T-helper 1 cell treated with Interleukin-12 subunit alpha and Interleukin-12 subunit beta and Interleukin-4 antibody, amounts not matched to agents 30 ng/mL and 1 ng/mL, for 36 hours (primary cell): ENCODE results near the gene HNRNPK. TPM values are rescaled to one million over a fixed set of nuclear protein-coding genes. Genes with fewer than 3 reads are reported as not detected.

Experiments
- intact Hi-C: fragments of 100-400 bp; cut with micrococcal nuclease; formaldehyde crosslinking; loops from one replicate; pipeline ENCODE4 v1.15.1; 2024
- total RNA-seq: library from RNA; stranded (reverse); gene quantifications from 2 replicates; pipeline ENCODE4 v1.2.3, GENCODE V29; 2022

The HNRNPK gene
- 722 and 731 TPM in 2 replicates for total RNA-seq

DNA sequence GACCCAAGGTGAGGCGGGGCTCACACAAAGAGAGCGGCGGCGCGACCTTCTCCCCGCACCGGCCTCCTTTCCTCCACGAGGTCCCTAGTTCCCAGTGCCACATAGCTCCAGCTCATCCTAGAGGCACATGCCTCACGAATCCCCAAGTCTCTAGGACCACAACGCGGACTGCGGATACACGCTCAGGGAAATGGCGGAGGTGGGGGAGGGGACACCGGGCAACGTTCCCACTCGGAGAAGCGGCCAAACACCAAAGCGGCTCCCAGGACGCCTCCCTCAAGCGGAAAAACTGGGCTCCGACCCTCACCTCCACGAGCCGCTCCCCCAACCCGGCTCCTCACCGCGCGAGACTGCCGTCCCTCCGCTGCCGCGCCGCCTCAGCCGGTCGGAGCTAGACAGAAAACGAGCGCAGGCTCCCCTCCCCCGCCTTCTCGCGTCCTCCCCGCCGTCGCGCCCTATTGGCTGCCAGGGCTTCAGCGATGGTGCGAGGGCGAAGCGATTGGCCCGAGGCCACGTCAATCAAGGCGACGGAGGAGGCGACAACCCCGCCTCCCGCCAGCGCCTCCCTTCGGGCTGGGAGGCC, at the start of gene HNRNPK:
Gene HNRNPK, minus strand, starts transcription at position 404 of the 583 bp plus-strand sequence. CDS start 1,963 bp downstream, outside the sequence.
- intact Hi-C loops = loop anchor here (1.0 to 5.0 kb wide), 15 partner anchors 22 to 1960 kb away; partner anchors contain the start of genes GKAP1 and KIF27

DNA sequence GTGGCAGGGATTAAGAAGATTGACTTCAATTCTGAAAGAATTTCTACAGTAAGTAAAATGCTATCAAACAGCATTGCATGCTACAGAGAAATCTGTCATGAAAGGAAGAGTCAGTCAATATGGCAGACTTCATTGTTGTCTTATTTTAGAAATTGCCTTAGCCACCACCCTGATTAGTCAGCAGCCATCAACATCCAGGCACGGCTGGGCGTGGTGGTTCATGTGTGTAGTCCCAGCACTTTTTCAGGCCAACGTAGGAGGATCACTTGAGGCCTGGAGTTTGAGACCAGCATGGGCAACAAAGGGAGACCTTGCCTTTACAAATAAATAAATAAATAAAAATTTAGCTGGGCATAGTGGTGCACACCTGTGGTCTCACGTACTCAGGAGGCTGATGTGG, 47.2 kb upstream of the HNRNPK start:
- intact Hi-C loops = no loop called here

DNA sequence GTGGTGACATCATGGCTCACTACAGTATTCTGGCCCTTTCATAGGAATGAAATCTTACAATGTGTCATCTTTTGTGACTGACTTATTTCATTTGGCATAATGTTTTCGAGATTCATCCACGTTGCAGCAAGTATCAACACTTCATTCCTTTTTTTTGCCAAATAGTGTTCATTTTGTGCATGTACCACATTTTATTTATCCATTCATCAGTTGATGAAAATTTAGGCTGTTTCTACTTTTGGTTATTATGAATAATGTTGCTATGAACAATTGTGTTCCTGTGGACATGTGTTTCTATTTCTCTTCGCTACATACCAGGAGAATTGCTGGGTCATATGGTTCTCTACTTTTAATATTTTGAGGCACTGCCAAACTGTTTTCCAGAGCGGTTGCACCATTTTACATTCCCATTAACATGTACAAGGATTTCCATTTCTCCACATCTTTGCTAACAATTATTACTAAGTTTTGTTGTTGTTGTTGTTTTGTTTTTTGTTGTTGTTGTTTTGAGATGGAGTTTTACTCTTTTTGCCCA, 44.1 kb upstream of the HNRNPK start:
- intact Hi-C loops = no loop called here

DNA sequence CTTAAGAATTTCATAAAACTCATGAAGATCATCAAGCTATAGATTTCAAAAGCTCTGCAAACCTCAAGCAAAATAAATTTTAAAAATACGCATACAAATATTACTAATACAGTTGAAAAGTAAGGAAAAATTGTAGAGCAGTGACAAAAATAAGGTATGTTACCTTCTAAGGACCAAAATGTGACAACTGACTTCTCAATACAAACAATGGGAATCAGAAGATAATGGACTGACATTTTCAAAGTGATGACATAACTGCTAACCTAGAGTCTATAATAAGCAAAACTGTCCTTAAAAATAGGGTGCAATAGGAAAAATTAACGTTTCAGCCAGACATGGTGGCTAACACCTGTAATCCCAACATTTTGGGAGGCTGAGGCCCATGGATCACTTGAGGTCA, 27.6 kb upstream of the HNRNPK start:
- intact Hi-C loops = no loop called here

DNA sequence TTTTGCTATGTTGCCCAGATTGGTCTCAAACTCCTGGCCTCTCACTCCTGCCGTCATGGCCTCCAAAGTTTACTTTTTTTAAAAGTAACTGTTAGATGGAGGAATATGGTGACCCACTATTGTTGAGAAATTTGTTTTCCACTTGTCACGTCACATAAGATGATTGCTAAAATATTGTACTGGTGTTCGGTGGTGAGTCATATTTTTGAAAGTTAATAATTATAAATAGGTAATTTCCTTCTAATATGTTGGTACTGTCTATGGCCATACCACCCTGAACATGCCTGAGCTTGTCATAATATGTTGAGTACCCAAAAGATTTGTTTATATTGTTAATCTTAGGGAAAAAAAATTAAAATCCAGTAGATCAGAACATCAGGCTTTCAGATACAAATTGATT, 23.2 kb upstream of the HNRNPK start:
- intact Hi-C loops = no loop called here

DNA sequence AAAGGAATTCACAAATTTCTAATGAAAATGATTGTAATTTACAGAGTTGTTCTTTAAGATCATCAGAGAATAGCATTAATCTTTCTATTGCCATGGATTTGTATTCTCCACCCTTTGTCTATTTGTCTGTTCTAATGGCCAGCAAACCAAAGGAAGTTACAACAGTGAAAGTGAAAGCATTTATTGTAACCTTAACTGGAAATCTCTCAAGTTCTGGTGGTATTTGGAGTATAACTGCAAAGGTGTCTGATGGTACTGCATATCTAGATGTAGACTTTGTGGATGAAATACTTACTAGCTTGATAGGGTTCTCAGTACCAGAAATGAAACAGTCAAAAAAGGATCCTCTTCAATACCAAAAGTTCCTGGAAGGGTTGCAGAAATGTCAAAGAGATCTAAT, 22.3 kb upstream of the HNRNPK start:
- intact Hi-C loops = loop anchor here (1.0 kb wide), 1 partner anchor 22 kb away; the partner anchor contains the start of genes HNRNPK and RMI1

DNA sequence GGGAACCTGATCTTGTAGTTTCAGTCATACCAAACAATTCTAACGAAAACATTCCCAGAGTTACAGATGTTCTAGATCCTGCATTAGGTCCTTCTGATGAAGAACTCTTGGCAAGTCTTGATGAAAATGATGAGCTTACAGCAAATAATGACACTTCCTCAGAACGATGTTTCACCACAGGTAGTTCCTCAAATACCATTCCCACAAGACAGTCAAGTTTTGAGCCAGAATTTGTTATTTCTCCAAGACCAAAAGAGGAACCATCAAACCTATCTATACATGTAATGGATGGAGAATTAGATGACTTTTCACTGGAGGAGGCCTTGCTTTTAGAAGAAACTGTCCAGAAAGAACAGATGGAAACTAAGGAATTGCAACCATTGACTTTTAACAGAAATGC, 21.6 kb upstream of the HNRNPK start:
- intact Hi-C loops = loop anchor here (1.0 kb wide), 1 partner anchor 21 kb away; the partner anchor contains the start of genes HNRNPK and RMI1

DNA sequence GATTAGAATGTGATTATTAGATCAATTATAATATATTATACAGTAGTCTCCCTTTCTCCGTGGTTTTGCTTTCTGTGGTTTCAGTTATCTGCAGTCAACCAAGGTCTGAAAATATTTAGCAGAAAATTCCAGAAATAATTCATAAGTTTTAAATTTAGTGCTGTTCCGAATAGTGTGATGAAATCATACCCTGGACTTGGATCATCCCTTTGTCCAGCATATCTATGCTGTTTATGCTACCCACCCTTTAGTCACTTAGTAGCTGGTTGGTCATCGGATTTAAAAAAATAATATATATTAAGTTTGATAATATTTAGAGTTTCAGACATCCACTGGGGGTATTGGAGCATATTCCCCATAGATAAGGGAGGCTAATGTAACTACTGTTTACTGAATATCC, 20.2 kb upstream of the HNRNPK start:
- intact Hi-C loops = no loop called here

DNA sequence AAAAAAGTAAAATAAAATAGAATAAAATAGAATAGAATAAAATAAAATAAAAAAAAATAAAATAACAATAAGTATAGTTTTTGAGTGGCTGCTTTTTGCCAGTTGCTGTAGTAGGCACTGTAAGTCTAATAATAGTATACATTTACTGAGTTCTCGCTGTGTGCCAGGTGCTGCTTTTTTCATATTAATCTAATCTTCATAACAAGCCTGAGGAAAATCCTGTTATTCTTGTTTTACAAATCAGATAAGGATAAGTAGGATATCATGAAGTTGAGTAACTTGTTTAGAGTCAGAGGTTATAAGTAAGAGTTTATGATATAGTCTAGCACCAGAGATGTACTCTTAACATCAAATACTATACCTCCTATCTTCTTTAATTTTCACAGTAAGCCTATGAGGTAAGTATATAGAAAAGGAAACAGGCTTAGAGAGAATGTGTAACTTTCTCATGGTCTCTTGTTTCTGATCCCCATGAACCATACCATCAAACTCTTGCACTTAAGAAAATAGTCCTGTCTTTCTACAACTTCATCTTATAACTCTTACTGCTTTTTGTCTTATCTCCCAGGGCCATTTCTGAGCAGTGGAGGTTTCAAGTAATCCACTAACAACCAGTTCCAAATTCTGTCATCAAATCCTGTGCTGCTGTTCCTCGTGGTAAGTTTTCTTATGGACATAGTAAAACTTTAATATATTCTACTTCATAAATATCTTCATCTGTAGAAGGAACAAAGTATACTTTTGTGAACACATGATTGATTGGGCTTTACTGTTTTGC, 19.3 kb upstream of the HNRNPK start:
- intact Hi-C loops = no loop called here

DNA sequence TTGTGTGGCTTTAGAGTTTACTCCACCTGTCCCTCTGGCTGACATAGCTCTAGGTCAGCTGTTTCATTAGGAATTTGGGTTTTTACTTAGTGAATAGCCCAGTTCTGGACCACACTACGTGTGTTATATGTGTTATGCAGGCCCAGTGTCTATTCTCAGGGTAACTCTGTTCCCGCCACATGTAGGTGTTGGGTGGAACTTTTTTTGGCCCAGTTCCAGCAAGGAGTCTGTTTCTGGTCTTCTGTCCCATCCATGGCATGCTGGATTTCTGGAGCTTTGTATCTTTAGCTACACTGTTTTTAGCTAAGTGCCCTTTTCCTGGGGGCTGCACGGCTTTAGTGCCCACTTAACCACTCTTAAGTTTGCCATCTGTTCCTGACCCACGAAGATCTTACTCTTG, 16.1 kb upstream of the HNRNPK start:
- intact Hi-C loops = no loop called here

DNA sequence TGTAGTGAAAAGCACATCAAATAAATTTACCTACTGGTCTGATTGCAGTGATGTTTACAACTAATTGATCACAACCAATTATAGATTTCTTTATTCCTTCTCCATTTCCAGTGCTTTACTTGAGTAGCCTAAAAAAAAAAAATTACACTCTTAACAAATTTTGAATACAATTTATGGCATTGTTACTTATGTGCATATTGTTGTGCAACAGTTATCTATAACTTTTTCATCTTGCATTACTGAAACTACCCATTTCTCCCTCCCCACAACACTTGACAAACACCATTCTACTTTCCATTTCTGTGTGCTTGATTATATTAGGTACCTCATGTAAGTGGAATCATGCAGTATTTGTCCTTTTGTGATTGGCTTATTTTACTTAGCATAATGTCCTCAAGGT, 12.9 kb upstream of the HNRNPK start:
- intact Hi-C loops = no loop called here

DNA sequence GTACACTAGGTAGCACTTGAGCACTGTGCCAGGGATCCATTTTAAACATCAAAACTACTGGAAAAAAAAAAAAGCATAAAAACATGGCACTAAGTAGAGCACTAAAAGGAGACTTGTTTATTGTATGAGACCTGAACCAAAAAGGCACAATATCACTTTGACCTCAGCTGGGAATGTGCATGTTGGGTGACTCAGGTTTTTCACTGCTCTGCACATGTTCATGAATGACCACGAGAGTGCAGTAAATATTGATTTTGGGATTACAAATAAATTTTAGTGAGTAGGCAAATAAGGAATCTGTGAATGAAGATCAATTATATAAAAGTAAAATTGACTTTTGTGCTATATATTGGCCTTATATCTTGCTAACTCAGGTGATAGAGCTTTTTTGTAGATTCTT, 12.4 kb upstream of the HNRNPK start:
- intact Hi-C loops = no loop called here

DNA sequence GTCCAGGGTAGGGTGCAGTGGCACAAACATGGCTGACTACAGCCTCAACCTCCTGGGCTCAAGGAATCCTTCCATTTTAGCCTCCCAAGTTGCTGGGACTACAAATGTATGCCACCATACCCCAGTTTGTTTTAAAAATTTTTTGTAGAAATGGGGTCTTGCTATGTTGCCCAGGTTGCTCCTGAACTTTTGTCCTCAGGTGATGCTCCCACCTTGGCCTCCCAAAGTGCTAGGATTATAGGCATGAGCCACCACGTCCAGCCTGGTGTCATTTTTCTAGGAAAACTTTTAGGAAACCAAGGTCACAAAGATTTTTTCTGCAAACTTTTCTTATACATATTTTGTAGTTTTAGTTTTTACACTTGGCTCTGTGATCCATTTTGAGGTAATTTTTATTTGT, 11.3 kb upstream of the HNRNPK start:
- intact Hi-C loops = no loop called here

DNA sequence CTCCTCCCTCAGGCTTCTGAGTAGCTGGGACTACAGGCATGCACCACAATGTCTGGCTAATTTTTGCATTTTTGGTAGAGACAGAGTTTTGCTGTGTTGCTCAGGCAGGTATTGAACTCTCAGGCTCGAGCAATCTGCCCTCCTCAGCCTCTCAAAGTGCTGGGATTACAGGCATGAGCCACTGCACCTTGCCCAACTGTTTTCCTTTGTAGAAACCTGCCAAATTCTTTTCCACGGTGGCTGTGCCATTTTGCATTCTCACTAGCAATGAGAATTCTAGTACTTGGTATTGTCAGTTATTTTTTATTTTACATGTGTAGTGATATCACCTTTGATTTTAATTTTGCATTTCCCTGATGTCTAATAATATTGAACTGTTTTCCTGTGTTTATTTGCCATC, 8.4 kb upstream of the HNRNPK start:
- intact Hi-C loops = no loop called here

DNA sequence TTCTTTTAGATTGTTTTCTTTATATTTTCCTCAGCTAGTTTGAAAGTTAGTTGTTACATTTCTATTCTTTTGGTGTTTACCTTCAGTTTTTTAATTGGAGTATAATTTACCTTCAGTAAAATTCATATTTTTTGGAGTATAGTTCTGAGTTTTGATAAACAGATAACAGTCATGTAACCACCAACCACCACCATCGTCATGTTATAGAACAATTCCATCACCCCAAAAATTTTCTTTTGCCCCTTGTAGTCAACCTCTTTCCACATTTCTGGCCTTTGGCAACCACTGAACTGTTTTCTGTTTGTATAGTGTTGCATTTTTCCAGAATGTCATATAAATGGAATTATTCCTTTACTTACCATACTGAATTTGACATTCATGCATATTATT, 7.4 kb upstream of the HNRNPK start:
- intact Hi-C loops = no loop called here

DNA sequence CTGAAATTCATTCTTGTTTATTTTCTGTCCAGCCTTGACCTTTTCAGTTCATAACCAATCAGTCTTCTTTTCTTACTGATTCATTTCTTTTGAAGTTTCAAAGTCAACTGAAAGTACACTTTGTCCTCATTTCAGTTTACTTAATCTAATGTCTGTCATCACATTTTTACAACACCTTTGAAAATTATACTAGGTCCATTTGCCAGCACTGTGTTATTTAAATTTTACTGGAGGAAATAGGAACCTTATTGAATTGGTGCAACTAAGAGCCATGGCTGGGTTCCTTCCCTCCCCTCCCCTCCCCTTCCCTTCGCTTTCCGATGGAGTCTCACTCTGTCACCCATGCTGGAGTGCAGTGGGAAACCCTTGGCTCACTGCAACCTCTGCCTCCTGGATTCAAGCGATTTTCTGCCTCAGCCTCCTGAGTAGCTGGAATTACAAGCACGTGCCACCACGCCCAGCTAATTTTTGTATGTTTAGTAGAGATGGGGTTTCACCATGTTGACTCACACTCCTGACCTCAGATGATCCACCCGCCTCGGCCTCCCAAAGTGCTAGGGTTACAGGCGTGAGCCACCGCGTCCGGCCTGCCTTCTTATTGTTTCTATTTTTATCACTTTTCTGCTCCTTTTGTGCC, 6.9 kb upstream of the HNRNPK start:
- intact Hi-C loops = no loop called here

DNA sequence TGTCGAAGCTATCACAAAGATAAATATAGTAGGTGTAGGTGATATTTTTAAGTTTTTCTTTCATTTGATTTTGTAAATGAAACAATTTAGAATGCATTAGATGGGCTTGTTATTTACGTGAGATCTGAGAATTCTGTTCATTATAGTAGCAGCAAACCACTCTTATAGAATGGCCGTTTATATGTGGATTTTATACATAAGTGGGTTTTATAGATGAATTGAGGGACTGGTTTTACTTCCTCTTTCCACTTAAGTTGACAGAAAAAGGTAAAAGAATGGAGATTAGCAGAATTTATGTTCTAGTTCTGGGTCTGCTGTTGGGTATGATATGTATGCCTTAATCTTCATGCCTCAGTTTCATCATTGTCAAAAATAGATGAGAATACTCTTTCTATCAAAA, 6.2 kb upstream of the HNRNPK start:
- intact Hi-C loops = no loop called here

DNA sequence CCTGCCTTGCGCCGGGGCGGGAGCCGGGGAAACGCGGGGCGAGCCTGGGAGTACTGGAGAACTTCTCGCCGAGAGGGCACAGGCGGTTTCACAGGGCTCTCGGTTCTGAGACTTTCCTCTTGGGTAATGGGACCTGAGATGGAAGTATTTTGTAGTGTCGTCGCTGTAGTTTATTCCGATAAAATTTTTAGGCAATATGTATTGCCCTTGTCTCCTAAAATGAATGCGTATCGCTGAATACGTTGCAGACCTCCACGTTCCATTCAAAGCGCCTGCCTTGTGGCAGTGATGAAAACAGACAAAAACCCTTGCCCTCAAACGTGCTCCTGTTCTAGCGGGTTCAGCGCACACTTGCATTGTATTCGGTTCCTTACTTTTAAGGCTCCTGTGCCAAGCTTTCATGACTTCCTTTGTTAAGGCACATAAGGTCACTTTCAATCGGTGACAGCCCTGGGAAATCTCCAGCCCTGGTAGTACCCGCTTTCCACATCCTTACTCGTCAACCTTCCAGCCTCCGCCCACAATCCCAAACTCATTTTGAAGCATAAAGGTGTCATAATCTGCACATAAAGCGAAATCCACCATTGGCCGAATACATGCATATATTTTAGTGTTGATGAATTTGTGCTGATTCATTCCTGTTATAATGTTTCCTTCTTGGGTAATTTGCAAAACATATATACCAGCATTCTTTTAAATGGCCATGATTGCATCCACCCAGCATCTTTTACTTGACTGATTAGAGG, 1.3 kb upstream of the HNRNPK start:
- intact Hi-C loops = loop anchor here (1.0 to 5.0 kb wide), 5 partner anchors 43 to 1761 kb away; partner anchors contain the start of gene GKAP1

DNA sequence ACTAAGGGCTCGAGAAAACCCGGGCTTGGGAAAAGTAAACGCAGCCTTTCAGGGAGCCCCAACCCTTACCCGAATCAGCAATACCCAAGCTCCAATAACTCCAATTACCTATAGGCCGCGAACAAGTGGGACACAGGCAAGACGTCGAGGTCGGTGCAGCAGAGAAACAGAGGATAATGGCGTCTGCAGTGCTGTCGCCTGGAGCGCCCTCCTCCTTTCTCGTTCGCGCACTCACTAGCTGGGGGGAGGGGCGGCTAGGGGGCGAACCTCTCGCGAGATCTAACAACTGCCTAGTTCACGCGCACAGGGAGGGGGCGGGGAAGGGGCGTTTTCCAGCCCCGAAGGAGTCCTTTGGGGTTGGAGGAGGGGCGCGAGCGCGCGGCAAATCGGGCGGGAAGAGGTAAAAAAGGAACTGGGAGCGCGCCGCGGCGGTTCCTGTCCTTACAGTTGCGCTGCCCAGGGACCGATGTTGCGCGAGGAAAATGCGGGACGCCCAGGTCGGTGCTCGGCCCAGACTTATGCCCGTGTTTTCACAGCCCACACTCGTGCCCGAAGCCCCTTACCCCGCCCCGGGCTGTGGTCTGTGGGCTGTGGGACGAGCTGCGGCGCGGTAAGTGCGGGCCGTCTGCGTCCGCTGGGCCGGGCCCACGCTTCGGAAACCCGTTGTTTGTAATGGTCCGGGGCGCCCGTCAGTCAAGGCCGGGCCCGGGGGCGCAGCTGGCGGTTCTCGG, 545 bp upstream of the HNRNPK start, which contains the start of gene RMI1:
Gene RMI1, plus strand, starts transcription at position 411 of the 731 bp plus-strand sequence. CDS start 20,182 bp downstream, outside the sequence.
- intact Hi-C loops = loop anchor here (1.0 to 5.0 kb wide), 15 partner anchors 22 to 1960 kb away; partner anchors contain the start of genes GKAP1 and KIF27
